ENCODE measurements around the gene GLUL. TPM values are rescaled to one million over a fixed set of nuclear protein-coding genes. Genes with fewer than 3 reads are reported as not detected.
"Not testable (repeated sequence)": the region's sequence is repeated elsewhere in the genome, so short reads cannot be mapped to it uniquely, and the experiment has no call there.

Gene GLUL
- polyA plus RNA-seq, 3 donors, result 506 to 1,423 (median 523) TPM

DNA sequence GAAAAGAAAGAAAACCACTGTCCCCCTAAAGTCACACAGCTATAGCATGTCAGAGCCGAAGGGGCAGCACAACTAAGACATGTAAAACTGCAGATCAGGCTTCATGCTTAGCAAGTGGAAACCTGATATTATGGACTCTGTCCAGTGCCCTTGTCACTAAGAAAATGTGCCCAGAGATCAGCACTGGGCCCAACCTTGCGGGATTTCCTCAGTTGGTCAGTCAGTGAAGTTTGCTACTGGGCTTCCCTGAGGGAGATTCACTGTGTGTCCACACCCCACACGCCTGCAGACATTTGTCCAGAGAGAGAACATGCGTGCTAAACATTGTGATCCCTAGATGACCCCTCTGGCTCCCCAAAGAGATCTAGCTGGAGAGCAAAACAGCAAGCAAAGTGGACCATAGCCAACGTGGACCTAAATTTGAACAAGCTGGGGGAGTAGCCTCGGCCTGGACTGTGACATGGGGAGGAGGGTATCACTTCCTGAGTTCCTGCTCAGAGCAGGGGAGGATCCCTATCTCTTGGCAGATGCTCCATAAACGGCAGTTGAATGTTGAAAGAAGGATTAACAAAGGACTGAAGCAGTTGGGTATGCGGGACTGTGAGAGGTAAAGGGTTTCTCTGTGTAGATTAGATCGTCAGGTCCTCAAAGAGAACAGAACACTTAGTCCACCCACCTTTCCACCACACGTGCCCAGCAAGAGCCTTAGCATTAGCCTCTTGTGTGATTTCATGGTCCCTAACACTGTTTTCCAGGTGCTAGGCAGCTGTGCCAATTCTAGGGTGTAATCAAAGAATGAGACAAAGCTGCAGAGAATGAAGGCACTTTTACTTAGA is 53.6 kb downstream of the GLUL start:
- 77% methylated on average over 4 of the region's 10 CpGs for WGBS (ENCODE audit: insufficient coverage)
- Mint-ChIP-seq H3K36me3 (no peaks in the 10 kb centered on the region), H3K27me3 (ENCODE audit: low read depth in 3 of 3) (peaks cover 0 to 4% (median 2%) of the 10 kb centered on the region in 3 donors), H3K4me3 (no peak overlapping the region), H3K27ac (peak overlapping the region in 2 of 7 donors; percentile 9 to 28), H3K9me3 (peaks cover 0 to 2% (median 0%) of the 10 kb centered on the region in 7 donors), H3K4me1 (peaks cover 16% of the 10 kb centered on the region)
- Histone ChIP-seq H3K27me3 (ENCODE audit: control insufficient read depth in 2 of 2, insufficient read depth in 2 of 2, low read length in 2 of 2) (no peaks in the 10 kb centered on the region), H3K4me2 (replicated peaks; ENCODE audit: extremely low read depth, low read length, poor library complexity, severe bottlenecking) (no peak overlapping the region), H3K4me1 (ENCODE audit: control insufficient read depth in 1 of 2, insufficient read depth in 2 of 2, low read length in 2 of 2) (peaks cover 0 to 3% of the 10 kb centered on the region in 2 donors), H3K4me3 (replicated peaks in 1 of 3; ENCODE audit: low read depth in 2 of 3, low read length in 3 of 3) (no peak overlapping the region), H3K27ac (ENCODE audit: low read depth in 1 of 2, low read length in 2 of 2) (no peak overlapping the region), H3K9me3 (replicated peaks in 1 of 2; ENCODE audit: control insufficient read depth in 1 of 2, insufficient read depth in 1 of 2, low read length in 2 of 2) (no peaks in the 10 kb centered on the region), H3K79me2 (ENCODE audit: insufficient read depth, low read length) (no peaks in the 10 kb centered on the region), H4K20me1 (ENCODE audit: insufficient read depth, low read length) (no peaks in the 10 kb centered on the region), H3K9ac (ENCODE audit: insufficient read depth, low read length, poor library complexity, severe bottlenecking) (no peak overlapping the region), H3K36me3 (replicated peaks in 1 of 2; ENCODE audit: control insufficient read depth in 1 of 2, insufficient read depth in 2 of 2, low read length in 2 of 2) (no peaks in the 10 kb centered on the region), H2AFZ (ENCODE audit: insufficient read depth, low read depth, low read length, poor library complexity, severe bottlenecking) (no peak overlapping the region)
- TF ChIP-seq, protein P1, sequence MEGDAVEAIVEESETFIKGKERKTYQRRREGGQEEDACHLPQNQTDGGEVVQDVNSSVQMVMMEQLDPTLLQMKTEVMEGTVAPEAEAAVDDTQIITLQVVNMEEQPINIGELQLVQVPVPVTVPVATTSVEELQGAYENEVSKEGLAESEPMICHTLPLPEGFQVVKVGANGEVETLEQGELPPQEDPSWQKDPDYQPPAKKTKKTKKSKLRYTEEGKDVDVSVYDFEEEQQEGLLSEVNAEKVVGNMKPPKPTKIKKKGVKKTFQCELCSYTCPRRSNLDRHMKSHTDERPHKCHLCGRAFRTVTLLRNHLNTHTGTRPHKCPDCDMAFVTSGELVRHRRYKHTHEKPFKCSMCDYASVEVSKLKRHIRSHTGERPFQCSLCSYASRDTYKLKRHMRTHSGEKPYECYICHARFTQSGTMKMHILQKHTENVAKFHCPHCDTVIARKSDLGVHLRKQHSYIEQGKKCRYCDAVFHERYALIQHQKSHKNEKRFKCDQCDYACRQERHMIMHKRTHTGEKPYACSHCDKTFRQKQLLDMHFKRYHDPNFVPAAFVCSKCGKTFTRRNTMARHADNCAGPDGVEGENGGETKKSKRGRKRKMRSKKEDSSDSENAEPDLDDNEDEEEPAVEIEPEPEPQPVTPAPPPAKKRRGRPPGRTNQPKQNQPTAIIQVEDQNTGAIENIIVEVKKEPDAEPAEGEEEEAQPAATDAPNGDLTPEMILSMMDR (IDR thresholded peaks at IDR 0.05), result no peak
- no peak for DNase-seq
- intact Hi-C loops (cut with micrococcal nuclease), result no loop called here

GRCh38 chr1:182335771-182336566 is 55.6 kb downstream of the GLUL start:
- no peak overlapping the region for H3K27ac Mint-ChIP-seq
- no peaks in the 10 kb centered on the region for H3K36me3 Mint-ChIP-seq
- TF ChIP-seq, protein P1 (IDR thresholded peaks at IDR 0.05), result no peak
- peaks cover 0 to 2% (median 1%) of the 10 kb centered on the region in 7 donors for H3K9me3 Mint-ChIP-seq
- WGBS (ENCODE audit: insufficient coverage), result 80% methylated on average over 5 of the region's 16 CpGs
- H3K9ac ChIP-seq (ENCODE audit: insufficient read depth, low read length, poor library complexity, severe bottlenecking), result no peak overlapping the region
- no peaks in the 10 kb centered on the region for H3K36me3 ChIP-seq (replicated peaks in 1 of 2; ENCODE audit: control insufficient read depth in 1 of 2, insufficient read depth in 2 of 2, low read length in 2 of 2)
- peaks cover 0 to 4% (median 2%) of the 10 kb centered on the region in 3 donors for H3K27me3 Mint-ChIP-seq (ENCODE audit: low read depth in 3 of 3)
- no peaks in the 10 kb centered on the region for H3K79me2 ChIP-seq (ENCODE audit: insufficient read depth, low read length)
- peak overlapping the region in 1 of 2 donors; percentile 58 for H3K4me3 Mint-ChIP-seq
- peak overlapping the region; percentile 11 for H2AFZ ChIP-seq (ENCODE audit: insufficient read depth, low read depth, low read length, poor library complexity, severe bottlenecking)
- peaks cover 0 to 3% of the 10 kb centered on the region in 2 donors for H3K4me1 ChIP-seq (ENCODE audit: control insufficient read depth in 1 of 2, insufficient read depth in 2 of 2, low read length in 2 of 2)
- intact Hi-C loops (cut with micrococcal nuclease), result no loop called here
- no peak for DNase-seq
- no peak overlapping the region for H3K4me2 ChIP-seq (replicated peaks; ENCODE audit: extremely low read depth, low read length, poor library complexity, severe bottlenecking)
- H3K4me3 ChIP-seq (replicated peaks in 1 of 3; ENCODE audit: low read depth in 2 of 3, low read length in 3 of 3), result no peak overlapping the region
- H3K27me3 ChIP-seq (ENCODE audit: control insufficient read depth in 2 of 2, insufficient read depth in 2 of 2, low read length in 2 of 2), result no peaks in the 10 kb centered on the region
- no peaks in the 10 kb centered on the region for H4K20me1 ChIP-seq (ENCODE audit: insufficient read depth, low read length)
- peaks cover 16% of the 10 kb centered on the region for H3K4me1 Mint-ChIP-seq
- H3K9me3 ChIP-seq (replicated peaks in 1 of 2; ENCODE audit: control insufficient read depth in 1 of 2, insufficient read depth in 1 of 2, low read length in 2 of 2), result no peaks in the 10 kb centered on the region
- no peak overlapping the region for H3K27ac ChIP-seq (ENCODE audit: low read depth in 1 of 2, low read length in 2 of 2)

DNA sequence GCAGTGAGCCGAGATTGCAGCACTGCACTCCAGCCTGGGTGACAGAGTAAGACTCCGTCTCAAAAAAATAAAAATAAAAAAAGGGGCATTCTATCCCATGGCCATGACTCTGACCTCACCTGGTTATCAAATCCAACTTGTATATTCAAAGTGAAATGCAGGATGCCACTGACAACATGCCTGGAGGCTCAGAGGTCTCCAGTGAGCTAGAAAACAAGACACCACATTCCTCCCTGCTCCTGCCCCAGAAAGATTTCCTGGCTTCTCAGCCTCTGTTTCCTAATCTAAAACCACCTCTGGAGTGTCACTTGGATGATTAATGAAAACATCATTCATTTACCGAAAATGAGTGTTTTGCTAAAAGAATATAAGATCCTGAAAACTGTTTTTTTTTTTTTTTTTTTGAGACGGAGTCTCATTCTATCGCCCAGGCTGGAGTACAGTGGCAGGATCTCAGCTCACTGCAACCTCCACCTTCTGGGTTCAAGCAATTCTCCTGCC is 58.5 kb downstream of the GLUL start:
- H3K27me3 Mint-ChIP-seq (ENCODE audit: low read depth in 3 of 3); H3K4me1 Mint-ChIP-seq; H3K4me1 ChIP-seq (ENCODE audit: control insufficient read depth in 1 of 2, insufficient read depth in 2 of 2, low read length in 2 of 2); H3K4me3 ChIP-seq (replicated peaks in 1 of 3; ENCODE audit: low read depth in 2 of 3, low read length in 3 of 3); H3K36me3 Mint-ChIP-seq; DNase-seq; H4K20me1 ChIP-seq (ENCODE audit: insufficient read depth, low read length); intact Hi-C loops (cut with micrococcal nuclease); H3K27ac Mint-ChIP-seq; H3K79me2 ChIP-seq (ENCODE audit: insufficient read depth, low read length); H3K9me3 Mint-ChIP-seq; H3K9me3 ChIP-seq (replicated peaks in 1 of 2; ENCODE audit: control insufficient read depth in 1 of 2, insufficient read depth in 1 of 2, low read length in 2 of 2); H3K4me2 ChIP-seq (replicated peaks; ENCODE audit: extremely low read depth, low read length, poor library complexity, severe bottlenecking); H3K9ac ChIP-seq (ENCODE audit: insufficient read depth, low read length, poor library complexity, severe bottlenecking); H3K27ac ChIP-seq (ENCODE audit: low read depth in 1 of 2, low read length in 2 of 2); H3K27me3 ChIP-seq (ENCODE audit: control insufficient read depth in 2 of 2, insufficient read depth in 2 of 2, low read length in 2 of 2); H3K4me3 Mint-ChIP-seq; H3K36me3 ChIP-seq (replicated peaks in 1 of 2; ENCODE audit: control insufficient read depth in 1 of 2, insufficient read depth in 2 of 2, low read length in 2 of 2); H2AFZ ChIP-seq (ENCODE audit: insufficient read depth, low read depth, low read length, poor library complexity, severe bottlenecking): not testable (repeated sequence)
- WGBS (ENCODE audit: insufficient coverage), result 100% methylated on average over 1 of the region's 5 CpGs

All from CD14-positive monocyte (primary cell).